GM18508 (cell line): ENCODE data around the gene URB2.
"Not testable (repeated sequence)": the region's sequence is repeated elsewhere in the genome, so short reads cannot be mapped to it uniquely, and the experiment has no call there.

ENCODE experiments used
- ATAC-seq: cut with Tn5 transposase; IDR thresholded peaks from one replicate; pipeline ENCODE4 v1.9.1; 2021; ENCODE audit warnings: moderate number of reproducible peaks; ENCODE audit not compliant: insufficient read depth, unreplicated experiment

Gene URB2

GRCh38 chr1:229689273-229689672, 63.2 kb downstream of the URB2 start:
- no peak for ATAC-seq

GRCh38 chr1:229689904-229690303, 63.9 kb downstream of the URB2 start:
- no peak for ATAC-seq

- no peak for ATAC-seq
Observed at GRCh38 chr1:229690662-229691061, 64.6 kb downstream of the URB2 start.

- no peak for ATAC-seq
Observed at GRCh38 chr1:229691362-229691761, 65.3 kb downstream of the URB2 start.

- no peak for ATAC-seq
Observed at GRCh38 chr1:229693129-229693900, 67.3 kb downstream of the URB2 start.

GRCh38 chr1:229694053-229694693, 68.1 kb downstream of the URB2 start:
- ATAC-seq = no peak

- ATAC-seq = no peak
Observed at GRCh38 chr1:229696385-229696784, 70.3 kb downstream of the URB2 start.

- no peak for ATAC-seq
Observed at GRCh38 chr1:229699613-229700267, 73.7 kb downstream of the URB2 start.

- no peak for ATAC-seq
Observed at GRCh38 chr1:229704157-229704556, 78.1 kb downstream of the URB2 start.

GRCh38 chr1:229705152-229705551, 79.1 kb downstream of the URB2 start:
- ATAC-seq = not testable (repeated sequence)

- ATAC-seq = not testable (repeated sequence)
Observed at GRCh38 chr1:229707127-229707526, 81.1 kb downstream of the URB2 start.

GRCh38 chr1:229709500-229710013, 83.5 kb downstream of the URB2 start:
- ATAC-seq = no peak
